HepG2 (cell line): ENCODE measurements around the gene COQ8A. TPM values are rescaled to one million over a fixed set of nuclear protein-coding genes. Genes with fewer than 3 reads are reported as not detected.
A peak's percentile ranks its signal among the peaks of the same experiment; 100 is the strongest.

Source experiments
- ETS1 ChIP-seq: sonication (generic); formaldehyde crosslinking; IDR thresholded peaks from 2 replicates; pipeline ENCODE4 v1.4.0; 2020; ENCODE audit warnings: missing genetic modification reagents
- MAF1 ChIP-seq: sonication (generic); formaldehyde crosslinking; IDR thresholded peaks from 2 replicates; pipeline ENCODE4 v1.5.0; 2020; ENCODE audit warnings: missing genetic modification reagents, borderline replicate concordance
- MNT ChIP-seq: fragments of 450-650 bp; IDR thresholded peaks from 2 replicates; pipeline ENCODE4 v1.6.1; 2016
- PTBP1 ChIP-seq: fragments of 200-400 bp; formaldehyde crosslinking; IDR thresholded peaks from 2 replicates; pipeline ENCODE4 v1.6.1; 2018; ENCODE audit warnings: low read length, low read depth; ENCODE audit not compliant: poor library complexity, severe bottlenecking
- SKI ChIP-seq: fragments of 450-650 bp; IDR thresholded peaks from one replicate; pipeline ENCODE4 v1.6.1; 2018; ENCODE audit warnings: mild to moderate bottlenecking; ENCODE audit not compliant: partially characterized antibody
- ZBTB39 ChIP-seq: sonication (generic); formaldehyde crosslinking; IDR thresholded peaks from 2 replicates; pipeline ENCODE4 v1.5.0; 2020; ENCODE audit warnings: missing genetic modification reagents
- ZNF260 ChIP-seq: sonication (generic); formaldehyde crosslinking; IDR thresholded peaks from 2 replicates; pipeline ENCODE4 v1.4.0; 2020; ENCODE audit warnings: missing genetic modification reagents, low read depth, mild to moderate bottlenecking, borderline replicate concordance
- ZNF343 ChIP-seq: sonication (generic); formaldehyde crosslinking; IDR thresholded peaks from 2 replicates; pipeline ENCODE4 v1.4.0; 2020; ENCODE audit warnings: mild to moderate bottlenecking, missing genetic modification reagents
- polyA plus RNA-seq, 8 experiments: library from polyadenylated mRNA; depleted of rRNA in 3 of 8; stranded (reverse) in 7 of 8; unstranded in 1 of 8; fragments of >200 nt; fragmentation: Illumina TruSeq in 4 of 8; extraction: Trizol in 4 of 8; gene quantifications; 2 replicates each; pipeline versions ENCODE4 v1.2.1 to v1.2.3, GENCODE V29; 2011 to 2016; ENCODE audit warnings: low read depth in 4 of 8, missing spikeins in 1 of 8, mixed read lengths in 1 of 8; ENCODE audit not compliant: insufficient read depth in 1 of 8
- total RNA-seq, 5 experiments: library from RNA; depleted of rRNA; stranded (reverse); fragments of >200 nt; fragmentation: Illumina TruSeq; extraction: Trizol; gene quantifications; 2 replicates each; pipeline ENCODE4 v1.2.3, GENCODE V29; 2016; ENCODE audit warnings: low read depth in 1 of 5
- TF ChIP-seq, protein P1 (sequence below): sonication (generic); formaldehyde crosslinking; conservative IDR thresholded peaks from 2 replicates; pipeline ENCODE4 v1.8.0; 2022; ENCODE audit warnings: mild to moderate bottlenecking, moderate library complexity, missing genetic modification reagents
- TF ChIP-seq, protein P2 (sequence below): sonication (generic); formaldehyde crosslinking; conservative IDR thresholded peaks from 2 replicates; pipeline ENCODE4 v1.4.0; 2020; ENCODE audit warnings: missing genetic modification reagents
- TF ChIP-seq, protein P3 (sequence below): sonication (generic); formaldehyde crosslinking; IDR thresholded peaks from 2 replicates; pipeline ENCODE4 v1.8.1; 2023; ENCODE audit warnings: mild to moderate bottlenecking, moderate library complexity, missing genetic modification reagents
- TF ChIP-seq, protein P4 (sequence below): sonication (generic); formaldehyde crosslinking; IDR thresholded peaks from 2 replicates; pipeline ENCODE4 v1.4.0; 2020; ENCODE audit warnings: missing genetic modification reagents, mild to moderate bottlenecking, borderline replicate concordance

Gene COQ8A
- total and polyA plus RNA-seq, 2 of the 13 experiments (the other 11 are each of a cell fraction or from before 2014, with no cell fraction given): 60.4 to 88.7 TPM

- TF ChIP-seq, protein P1, sequence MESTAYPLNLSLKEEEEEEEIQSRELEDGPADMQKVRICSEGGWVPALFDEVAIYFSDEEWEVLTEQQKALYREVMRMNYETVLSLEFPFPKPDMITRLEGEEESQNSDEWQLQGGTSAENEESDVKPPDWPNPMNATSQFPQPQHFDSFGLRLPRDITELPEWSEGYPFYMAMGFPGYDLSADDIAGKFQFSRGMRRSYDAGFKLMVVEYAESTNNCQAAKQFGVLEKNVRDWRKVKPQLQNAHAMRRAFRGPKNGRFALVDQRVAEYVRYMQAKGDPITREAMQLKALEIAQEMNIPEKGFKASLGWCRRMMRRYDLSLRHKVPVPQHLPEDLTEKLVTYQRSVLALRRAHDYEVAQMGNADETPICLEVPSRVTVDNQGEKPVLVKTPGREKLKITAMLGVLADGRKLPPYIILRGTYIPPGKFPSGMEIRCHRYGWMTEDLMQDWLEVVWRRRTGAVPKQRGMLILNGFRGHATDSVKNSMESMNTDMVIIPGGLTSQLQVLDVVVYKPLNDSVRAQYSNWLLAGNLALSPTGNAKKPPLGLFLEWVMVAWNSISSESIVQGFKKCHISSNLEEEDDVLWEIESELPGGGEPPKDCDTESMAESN (CRISPR knock-in tag): no peak; the same call in 1 of the 2 replicates
- TF ChIP-seq, protein P2, sequence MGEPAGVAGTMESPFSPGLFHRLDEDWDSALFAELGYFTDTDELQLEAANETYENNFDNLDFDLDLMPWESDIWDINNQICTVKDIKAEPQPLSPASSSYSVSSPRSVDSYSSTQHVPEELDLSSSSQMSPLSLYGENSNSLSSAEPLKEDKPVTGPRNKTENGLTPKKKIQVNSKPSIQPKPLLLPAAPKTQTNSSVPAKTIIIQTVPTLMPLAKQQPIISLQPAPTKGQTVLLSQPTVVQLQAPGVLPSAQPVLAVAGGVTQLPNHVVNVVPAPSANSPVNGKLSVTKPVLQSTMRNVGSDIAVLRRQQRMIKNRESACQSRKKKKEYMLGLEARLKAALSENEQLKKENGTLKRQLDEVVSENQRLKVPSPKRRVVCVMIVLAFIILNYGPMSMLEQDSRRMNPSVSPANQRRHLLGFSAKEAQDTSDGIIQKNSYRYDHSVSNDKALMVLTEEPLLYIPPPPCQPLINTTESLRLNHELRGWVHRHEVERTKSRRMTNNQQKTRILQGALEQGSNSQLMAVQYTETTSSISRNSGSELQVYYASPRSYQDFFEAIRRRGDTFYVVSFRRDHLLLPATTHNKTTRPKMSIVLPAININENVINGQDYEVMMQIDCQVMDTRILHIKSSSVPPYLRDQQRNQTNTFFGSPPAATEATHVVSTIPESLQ: no peak
- TF ChIP-seq ETS1 (no peak), PTBP1 (no peak), MAF1 (no peak), ZNF260 (CRISPR knock-in tag) (no peak), ZBTB39 (CRISPR knock-in tag) (no peak), ZNF343 (CRISPR knock-in tag) (no peak), SKI (peak; percentile 39), MNT (peak; percentile 92)
- TF ChIP-seq, protein P3, sequence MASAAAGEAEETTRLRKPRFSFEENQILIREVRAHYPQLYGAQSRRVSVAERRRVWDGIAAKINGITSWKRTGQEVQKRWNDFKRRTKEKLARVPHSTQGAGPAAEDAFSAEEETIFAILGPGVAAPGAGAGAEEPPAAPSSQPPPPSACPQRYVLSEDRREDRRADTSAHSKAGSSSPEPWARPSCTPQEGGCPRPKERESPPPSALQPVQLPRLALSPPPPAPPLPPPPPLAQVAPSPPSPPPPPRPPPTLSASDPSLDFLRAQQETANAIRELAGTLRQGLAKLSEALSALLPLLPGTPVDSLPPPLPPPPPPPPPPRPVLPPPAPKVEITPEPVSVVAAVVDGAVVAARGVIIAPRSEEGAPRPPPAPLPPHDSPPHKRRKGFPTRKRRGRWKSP (CRISPR knock-in tag): peak; percentile 66; the same call in 1 of the 2 replicates
- TF ChIP-seq, protein P4, sequence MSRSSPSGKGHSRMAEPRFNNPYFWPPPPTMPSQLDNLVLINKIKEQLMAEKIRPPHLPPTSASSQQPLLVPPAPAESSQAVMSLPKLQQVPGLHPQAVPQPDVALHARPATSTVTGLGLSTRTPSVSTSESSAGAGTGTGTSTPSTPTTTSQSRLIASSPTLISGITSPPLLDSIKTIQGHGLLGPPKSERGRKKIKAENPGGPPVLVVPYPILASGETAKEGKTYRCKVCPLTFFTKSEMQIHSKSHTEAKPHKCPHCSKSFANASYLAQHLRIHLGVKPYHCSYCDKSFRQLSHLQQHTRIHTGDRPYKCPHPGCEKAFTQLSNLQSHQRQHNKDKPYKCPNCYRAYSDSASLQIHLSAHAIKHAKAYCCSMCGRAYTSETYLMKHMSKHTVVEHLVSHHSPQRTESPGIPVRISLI (CRISPR knock-in tag): peak; percentile 75; the same call in 1 of the 2 replicates
These were observed 5.2 kb downstream of the COQ8A start (continued) for GRCh38 chr1:226945106-226945857.
